Prostate gland (tissue), 2 donors: Measurements from ENCODE around the gene CYP4F8. TPM values are rescaled to one million over a fixed set of nuclear protein-coding genes. Genes with fewer than 3 reads are reported as not detected.

Experiments
- DNase-seq: peaks from one replicate; pipeline ENCODE4 v3.0.0-alpha.2; 2019; ENCODE audit warnings: low spot score
- H3K27ac ChIP-seq, 2 donors: fragments of 200-600 bp; sonication (generic); 2 replicates each; pipeline ENCODE4 v1.5.1; 2017 to 2019
- H3K27me3 ChIP-seq: fragments of 200-600 bp; sonication (generic); replicated peaks from 2 replicates; pipeline ENCODE4 v1.5.1; 2019; ENCODE audit not compliant: insufficient read depth
- H3K36me3 ChIP-seq, 2 donors: fragments of 200-600 bp; sonication (generic); 1 replicate in 1 of 2; 2 replicates in 1 of 2; pipeline versions ENCODE4 v1.5.1 to v1.8.1; 2017 to 2019
- H3K4me1 ChIP-seq: fragments of 200-600 bp; sonication (generic); replicated peaks from 2 replicates; pipeline ENCODE4 v1.5.1; 2019
- H3K4me3 ChIP-seq, 2 donors: fragments of 200-600 bp; sonication (generic); 2 replicates each; pipeline ENCODE4 v1.5.1; 2017 to 2019
- H3K9me3 ChIP-seq: fragments of 200-600 bp; sonication (generic); 2 replicates; pipeline ENCODE4 v1.5.1; 2017
- POLR2A ChIP-seq: fragments of 450-650 bp; IDR thresholded peaks from one replicate; pipeline ENCODE4 v1.6.1; 2016; ENCODE audit warnings: antibody characterized with exemption, mild to moderate bottlenecking
- POLR2AphosphoS5 ChIP-seq: sonication (generic); formaldehyde crosslinking; IDR thresholded peaks from one replicate; pipeline ENCODE4 v1.6.1; 2017; ENCODE audit warnings: antibody characterized with exemption
- WGBS: methylation state at CpG from one replicate; pipeline ENCODE4 v1.1.5; 2018; 5-methylcytosine and 5-hydroxymethylcytosine counted together
- intact Hi-C: fragments of 100-400 bp; cut with DNase I; formaldehyde crosslinking; loops from one replicate; pipeline ENCODE4 v1.14.2; 2022
- total RNA-seq, 2 donors: library from RNA; depleted of rRNA; stranded (reverse); fragments of >200 nt; gene quantifications; one replicate each; pipeline ENCODE4 v1.1.0, GENCODE V29; 2016
- TF ChIP-seq, protein P1 (sequence below), 4 experiments: fragments of 200-600 bp in 2 of 4; fragments of 450-650 bp in 2 of 4; sonication (generic) in 2 of 4; IDR thresholded peaks; 1 replicate in 3 of 4; 2 replicates in 1 of 4; pipeline ENCODE4 v1.5.1; 2016 to 2019; ENCODE audit warnings: antibody characterized with exemption in 4 of 4, mild to moderate bottlenecking in 2 of 4, moderate library complexity in 2 of 4

Gene CYP4F8
- total RNA-seq, 2 donors from 2014 or later: 14.9 to 67.3 TPM

DNA sequence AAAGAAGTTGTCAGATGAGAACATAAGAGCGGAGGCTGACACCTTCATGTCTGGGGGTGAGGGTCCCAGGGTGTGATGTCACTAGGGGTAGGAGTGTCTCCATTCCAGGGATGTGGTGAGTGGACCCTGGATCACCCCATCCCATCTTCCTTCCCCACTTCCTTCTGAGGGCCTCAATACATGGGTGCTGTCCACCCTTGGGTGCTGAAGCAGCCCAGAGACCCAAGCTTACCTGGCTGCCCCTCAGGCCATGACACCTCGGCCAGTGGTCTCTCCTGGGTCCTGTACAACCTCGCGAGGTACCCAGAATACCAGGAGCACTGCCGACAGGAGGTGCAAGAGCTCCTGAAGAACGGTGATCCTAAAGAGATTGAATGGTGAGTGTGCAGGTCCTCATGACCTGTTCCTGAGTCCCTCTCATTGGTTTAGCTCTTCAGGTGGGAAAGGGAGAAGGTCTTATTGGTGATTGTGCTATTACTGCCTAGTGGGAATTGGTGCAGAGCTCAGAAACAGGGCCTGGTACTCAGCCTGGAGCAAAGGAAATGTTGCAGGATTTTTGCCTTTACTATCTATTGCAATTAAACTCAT, 37.7 kb upstream of the CYP4F8 start:
- Histone ChIP-seq H3K27me3 (no peaks in the 10 kb centered on the region), H3K4me1 (no peaks in the 10 kb centered on the region), H3K27ac (no peak overlapping the region), H3K4me3 (no peak overlapping the region), H3K9me3 (no peaks in the 10 kb centered on the region), H3K36me3 (no peaks in the 10 kb centered on the region)
- intact Hi-C loops: no loop called here
- DNase-seq: no peak
- TF ChIP-seq, protein P1, sequence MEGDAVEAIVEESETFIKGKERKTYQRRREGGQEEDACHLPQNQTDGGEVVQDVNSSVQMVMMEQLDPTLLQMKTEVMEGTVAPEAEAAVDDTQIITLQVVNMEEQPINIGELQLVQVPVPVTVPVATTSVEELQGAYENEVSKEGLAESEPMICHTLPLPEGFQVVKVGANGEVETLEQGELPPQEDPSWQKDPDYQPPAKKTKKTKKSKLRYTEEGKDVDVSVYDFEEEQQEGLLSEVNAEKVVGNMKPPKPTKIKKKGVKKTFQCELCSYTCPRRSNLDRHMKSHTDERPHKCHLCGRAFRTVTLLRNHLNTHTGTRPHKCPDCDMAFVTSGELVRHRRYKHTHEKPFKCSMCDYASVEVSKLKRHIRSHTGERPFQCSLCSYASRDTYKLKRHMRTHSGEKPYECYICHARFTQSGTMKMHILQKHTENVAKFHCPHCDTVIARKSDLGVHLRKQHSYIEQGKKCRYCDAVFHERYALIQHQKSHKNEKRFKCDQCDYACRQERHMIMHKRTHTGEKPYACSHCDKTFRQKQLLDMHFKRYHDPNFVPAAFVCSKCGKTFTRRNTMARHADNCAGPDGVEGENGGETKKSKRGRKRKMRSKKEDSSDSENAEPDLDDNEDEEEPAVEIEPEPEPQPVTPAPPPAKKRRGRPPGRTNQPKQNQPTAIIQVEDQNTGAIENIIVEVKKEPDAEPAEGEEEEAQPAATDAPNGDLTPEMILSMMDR (IDR thresholded peaks at IDR 0.05): no peak
- no peak for TF ChIP-seq POLR2AphosphoS5
- no peak for TF ChIP-seq POLR2A
- WGBS: 71% methylated on average over 6 of the region's 6 CpGs

DNA sequence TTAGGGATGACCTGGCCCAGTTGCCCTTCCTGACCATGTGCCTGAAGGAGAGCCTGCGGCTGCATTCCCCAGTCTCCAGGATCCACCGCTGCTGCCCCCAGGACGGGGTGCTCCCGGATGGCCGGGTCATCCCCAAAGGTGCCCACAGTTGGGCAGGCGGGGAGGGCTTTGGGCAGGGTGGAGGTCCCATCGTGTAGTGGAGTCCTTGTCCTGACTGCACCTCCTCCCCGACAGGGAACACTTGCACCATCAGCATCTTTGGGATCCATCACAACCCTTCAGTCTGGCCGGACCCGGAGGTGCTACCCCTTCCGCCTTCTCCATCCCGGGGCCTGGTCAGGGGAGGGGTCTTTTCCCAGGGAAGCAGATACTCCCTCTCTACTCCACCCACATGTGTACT, 31.7 kb upstream of the CYP4F8 start:
- Histone ChIP-seq H3K4me3 (no peak overlapping the region), H3K4me1 (no peaks in the 10 kb centered on the region), H3K27ac (no peak overlapping the region), H3K36me3 (no peaks in the 10 kb centered on the region), H3K27me3 (no peaks in the 10 kb centered on the region), H3K9me3 (no peaks in the 10 kb centered on the region)
- intact Hi-C loops: no loop called here
- TF ChIP-seq, protein P1 (IDR thresholded peaks at IDR 0.05): no peak
- TF ChIP-seq POLR2A (no peak), POLR2AphosphoS5 (no peak)
- DNase-seq: no peak
- WGBS: 87% methylated on average over 11 of the region's 12 CpGs

DNA sequence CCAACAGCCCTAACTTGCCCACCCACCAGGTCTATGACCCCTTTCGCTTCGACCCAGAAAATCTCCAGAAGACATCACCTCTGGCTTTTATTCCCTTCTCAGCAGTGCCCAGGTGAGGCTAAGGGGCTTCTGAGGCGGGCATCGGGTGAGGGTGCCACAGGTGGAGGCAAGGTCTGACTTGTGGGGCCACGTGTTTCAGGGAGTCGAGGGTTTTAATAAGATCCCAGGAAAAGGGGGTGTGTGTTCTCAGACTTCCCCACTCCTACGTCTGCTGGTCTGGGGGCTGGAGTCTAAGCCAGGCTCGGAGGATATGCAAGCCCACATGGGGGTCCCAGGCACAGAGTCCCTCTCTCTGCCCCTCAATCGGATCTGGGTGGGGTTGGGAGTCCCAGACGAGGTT, 30.9 kb upstream of the CYP4F8 start:
- Histone ChIP-seq H3K4me1 (no peaks in the 10 kb centered on the region), H3K27ac (no peak overlapping the region), H3K9me3 (no peaks in the 10 kb centered on the region), H3K36me3 (no peaks in the 10 kb centered on the region), H3K4me3 (no peak overlapping the region), H3K27me3 (no peaks in the 10 kb centered on the region)
- no peak for TF ChIP-seq POLR2A
- intact Hi-C loops: no loop called here
- DNase-seq: no peak
- WGBS: 40% methylated on average over 10 of the region's 10 CpGs

DNA sequence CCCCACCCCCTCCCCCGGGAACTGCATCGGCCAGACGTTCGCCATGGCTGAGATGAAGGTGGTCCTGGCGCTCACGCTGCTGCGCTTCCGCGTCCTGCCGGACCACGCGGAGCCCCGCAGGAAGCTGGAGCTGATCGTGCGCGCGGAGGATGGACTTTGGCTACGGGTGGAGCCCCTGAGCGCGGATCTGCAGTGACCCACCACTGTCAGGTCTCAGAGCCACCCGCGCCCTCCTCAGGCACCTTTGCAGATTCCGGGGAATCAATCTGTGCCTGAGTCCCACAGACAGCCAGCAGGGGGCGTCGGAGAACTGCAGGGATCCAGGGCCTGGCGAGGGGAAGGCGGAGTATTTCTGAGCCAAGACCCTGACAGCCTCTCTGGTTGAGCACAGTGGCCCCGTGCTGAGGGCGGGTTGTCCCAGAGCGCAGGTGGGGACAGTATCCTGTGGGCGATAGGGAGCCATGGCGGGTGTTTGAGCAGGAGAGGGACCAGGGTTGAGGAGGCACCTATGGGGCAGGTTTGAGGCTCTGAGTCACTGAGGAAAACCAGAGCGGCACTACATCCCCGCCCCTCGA, 30.4 kb upstream of the CYP4F8 start:
- peak; percentile 72 for DNase-seq
- Histone ChIP-seq H3K27ac (no peak overlapping the region), H3K4me1 (no peaks in the 10 kb centered on the region), H3K4me3 (no peak overlapping the region), H3K36me3 (no peaks in the 10 kb centered on the region), H3K9me3 (no peaks in the 10 kb centered on the region), H3K27me3 (no peaks in the 10 kb centered on the region)
- WGBS: 14% methylated on average over 31 of the region's 35 CpGs
- TF ChIP-seq POLR2AphosphoS5 (peak; percentile 9), POLR2A (peak; percentile 10)
- TF ChIP-seq, protein P1 (IDR thresholded peaks at IDR 0.05): peak; percentile 74 to 94 (median 84)
- intact Hi-C loops: no loop called here

DNA sequence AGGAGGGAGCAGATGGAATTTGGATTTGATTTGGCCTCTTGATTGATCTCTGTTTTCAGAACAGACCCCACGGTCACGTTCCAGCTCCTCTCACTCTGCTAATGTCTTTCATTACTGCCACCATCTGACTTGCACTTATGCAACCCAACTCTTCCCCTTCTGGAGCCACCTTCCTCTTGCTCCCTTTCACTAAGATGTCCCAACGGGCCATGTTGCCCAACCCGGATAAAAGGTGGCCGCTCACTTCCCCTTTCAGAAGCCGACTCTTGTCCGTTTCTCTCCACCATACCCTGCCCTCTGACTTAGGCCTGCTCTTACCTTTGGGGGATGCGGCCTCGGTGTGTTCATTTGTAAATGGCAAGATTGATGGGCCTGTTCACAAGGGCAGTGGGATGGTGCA, 27.4 kb upstream of the CYP4F8 start:
- no peaks in the 10 kb centered on the region for H3K9me3 ChIP-seq
- intact Hi-C loops: no loop called here
- no peaks in the 10 kb centered on the region for H3K27me3 ChIP-seq
- H3K36me3 ChIP-seq: no peaks in the 10 kb centered on the region
- H3K4me1 ChIP-seq: no peaks in the 10 kb centered on the region
- TF ChIP-seq, protein P1 (IDR thresholded peaks at IDR 0.05): no peak
- TF ChIP-seq POLR2A: no peak
- no peak for TF ChIP-seq POLR2AphosphoS5
- no peak for DNase-seq
- 88% methylated on average over 9 of the region's 9 CpGs for WGBS
- no peak overlapping the region for H3K27ac ChIP-seq
- no peak overlapping the region for H3K4me3 ChIP-seq
